IPS-NIHi7 (cell line): ENCODE data around the gene NUDT1.

ENCODE experiments used
- DNase-seq: peaks from one replicate; pipeline ENCODE4 v3.0.0; 2012; ENCODE audit warnings: mixed read lengths; ENCODE audit errors: extremely low spot score

The NUDT1 gene

GRCh38 chr7:2205036-2205780 is 36.8 kb upstream of the NUDT1 start:
- no peak for DNase-seq

GRCh38 chr7:2208712-2209111 is 33.3 kb upstream of the NUDT1 start:
- DNase-seq = no peak

- DNase-seq = peak; percentile 91
Observed at GRCh38 chr7:2209146-2209960, 32.7 kb upstream of the NUDT1 start.

GRCh38 chr7:2209961-2210323 is 32.1 kb upstream of the NUDT1 start:
- DNase-seq = no peak

- no peak for DNase-seq
Observed at GRCh38 chr7:2210551-2211258, 31.3 kb upstream of the NUDT1 start.

- no peak for DNase-seq
Observed at GRCh38 chr7:2211259-2211880, 30.7 kb upstream of the NUDT1 start.

GRCh38 chr7:2211926-2212325 is 30.1 kb upstream of the NUDT1 start:
- no peak for DNase-seq

GRCh38 chr7:2212906-2213305 is 29.1 kb upstream of the NUDT1 start:
- no peak for DNase-seq

GRCh38 chr7:2213551-2214215 is 28.3 kb upstream of the NUDT1 start:
- no peak for DNase-seq

- no peak for DNase-seq
Observed at GRCh38 chr7:2214636-2215035, 27.4 kb upstream of the NUDT1 start.

GRCh38 chr7:2215851-2216250 is 26.2 kb upstream of the NUDT1 start:
- no peak for DNase-seq

GRCh38 chr7:2217206-2217605 is 24.8 kb upstream of the NUDT1 start:
- DNase-seq = no peak

GRCh38 chr7:2217716-2218443 is 24.1 kb upstream of the NUDT1 start:
- DNase-seq = no peak

- DNase-seq = no peak
Observed at GRCh38 chr7:2218444-2218785, 23.6 kb upstream of the NUDT1 start.

- DNase-seq = no peak
Observed at GRCh38 chr7:2219136-2219535, 22.9 kb upstream of the NUDT1 start.

GRCh38 chr7:2219606-2220005 is 22.4 kb upstream of the NUDT1 start:
- DNase-seq = no peak

GRCh38 chr7:2220030-2220429 is 22.0 kb upstream of the NUDT1 start:
- no peak for DNase-seq

GRCh38 chr7:2220506-2220905 is 21.5 kb upstream of the NUDT1 start:
- DNase-seq = no peak

GRCh38 chr7:2220954-2221353 is 21.1 kb upstream of the NUDT1 start:
- no peak for DNase-seq

GRCh38 chr7:2222516-2222915 is 19.5 kb upstream of the NUDT1 start:
- no peak for DNase-seq

- no peak for DNase-seq
Observed at GRCh38 chr7:2223321-2223720, 18.7 kb upstream of the NUDT1 start.
